ENCODE results near the gene VGLL4. TPM values are rescaled to one million over a fixed set of nuclear protein-coding genes. Genes with fewer than 3 reads are reported as not detected.

VGLL4 gene, protein sequence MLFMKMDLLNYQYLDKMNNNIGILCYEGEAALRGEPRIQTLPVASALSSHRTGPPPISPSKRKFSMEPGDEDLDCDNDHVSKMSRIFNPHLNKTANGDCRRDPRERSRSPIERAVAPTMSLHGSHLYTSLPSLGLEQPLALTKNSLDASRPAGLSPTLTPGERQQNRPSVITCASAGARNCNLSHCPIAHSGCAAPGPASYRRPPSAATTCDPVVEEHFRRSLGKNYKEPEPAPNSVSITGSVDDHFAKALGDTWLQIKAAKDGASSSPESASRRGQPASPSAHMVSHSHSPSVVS
- total RNA-seq (ENCODE audit: low replicate concordance), result 30.1 and 65.5 TPM in 2 replicates

DNA sequence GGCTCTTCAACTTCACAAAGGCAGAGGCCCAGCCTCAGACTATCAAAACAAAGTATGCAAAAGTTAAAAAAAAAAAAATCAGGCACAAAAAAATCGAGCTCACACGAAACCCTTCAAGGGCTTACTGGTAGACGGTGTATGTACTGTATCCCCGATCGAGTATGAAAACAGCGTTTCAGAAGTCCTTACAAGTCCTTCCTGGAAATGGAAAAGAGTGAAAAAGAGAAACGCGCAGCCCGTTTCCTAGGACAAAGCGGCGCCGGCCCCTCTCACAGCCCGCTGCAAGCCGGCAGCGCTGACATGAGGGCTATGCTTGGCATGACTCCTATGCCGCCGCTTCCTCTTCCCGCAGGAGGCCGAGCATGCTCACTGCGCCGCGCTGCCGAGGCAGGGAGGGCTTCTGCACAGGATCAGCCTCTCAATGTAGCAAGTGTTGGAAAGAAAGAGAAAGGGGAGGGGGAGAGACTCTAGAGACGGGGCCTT lies at the start of gene VGLL4:
TSS of gene VGLL4 (minus strand) at position 311 of the 483 bp plus-strand sequence. CDS start 397 bp downstream, outside the sequence.

Other genes with a start within 250 kb of the VGLL4 start
- gene TAMM41, start 203.0 kb upstream of the VGLL4 start, total RNA-seq (ENCODE audit: low replicate concordance), result 3.5 and 5.1 TPM in 2 replicates

Measured in smooth muscle cell of the coronary artery (primary cell).